ENCODE results near the gene NFE2L1.

GRCh38 chr17:48104440-48104839 is 56.3 kb downstream of the NFE2L1 start:
- no peak for TF ChIP-seq CTCF (conservative IDR thresholded peaks at IDR 0.05; ENCODE audit: low read length)
- no peak for TF ChIP-seq EZH2phosphoT487 (IDR thresholded peaks at IDR 0.05; ENCODE audit: borderline replicate concordance)
